ENCODE results near the gene PARP6. TPM values are rescaled to one million over a fixed set of nuclear protein-coding genes. Genes with fewer than 3 reads are reported as not detected.

The PARP6 gene
- total and polyA plus RNA-seq, 2 of the 8 experiments (the other 6 are each of a cell fraction or from before 2014, with no cell fraction given): 39.8 to 45.3 TPM

- H2AK5ac ChIP-seq (ENCODE audit: low read depth, low read length): no peak overlapping the region
- H3K56ac ChIP-seq (replicated peaks; ENCODE audit: insufficient read length, low read depth, low read length): no peak overlapping the region
- no peak overlapping the region for H3K18ac ChIP-seq (ENCODE audit: extremely low read depth, low read length)
- no peak overlapping the region for H3K23ac ChIP-seq (ENCODE audit: insufficient read length)
- no peak overlapping the region for H2AFZ ChIP-seq (ENCODE audit: low read length)
- no peak overlapping the region for H3K4me2 ChIP-seq (ENCODE audit: insufficient read depth in 1 of 2, low read depth in 2 of 2, low read length in 2 of 2)
- no peak overlapping the region for H3K14ac ChIP-seq (ENCODE audit: insufficient read length)
- H3K4me1 ChIP-seq (replicated peaks in 1 of 4; ENCODE audit: control insufficient read depth in 3 of 4, insufficient read depth in 4 of 4, low read length in 3 of 4): no peaks in the 10 kb centered on the region
- ChIA-PET CTCF (ENCODE audit: partially characterized antibody) (interaction anchor here (1.7 kb wide), 1 partner anchor 12 kb away, joined by 4 read pairs; no protein-coding TSS in a partner anchor), POLR2A (ENCODE audit: partially characterized antibody) (interaction anchor here (0.6 to 1.7 kb wide), 3 partner anchors 12 to 33 kb away, joined by 3 to 7 read pairs (median 5); no protein-coding TSS in a partner anchor)
- H3K27me3 ChIP-seq (replicated peaks in 1 of 4; ENCODE audit: control insufficient read depth in 3 of 4, extremely low read depth in 1 of 4, insufficient read depth in 3 of 4, low read length in 3 of 4): no peaks in the 10 kb centered on the region
- H3K79me1 ChIP-seq (ENCODE audit: low read depth, low read length): peaks cover 5% of the 10 kb centered on the region
- H3K27ac ChIP-seq (ENCODE audit: low read depth, low read length): no peak overlapping the region
- DNase-seq (ENCODE audit: low read depth in 1 of 2, low spot score in 2 of 2) (no peak), FAIRE-seq (no peak)
- H4K8ac ChIP-seq (ENCODE audit: extremely low read depth, insufficient read depth, low read length): no peak overlapping the region
- no peaks in the 10 kb centered on the region; a peak in 1 of 4 replicates for H3K79me2 ChIP-seq (ENCODE audit: control insufficient read depth in 1 of 2, insufficient read depth in 2 of 2, low read length in 2 of 2)
- WGBS, 2 experiments (ENCODE audit: extremely low coverage in 1 of 2, insufficient coverage in 1 of 2, insufficient read length in 1 of 2, insufficient replicate concordance in 2 of 2, low coverage in 1 of 2, low lambda C conversion rate in 2 of 2, missing lambda C conversion rate in 1 of 2): 91% methylated on average over 2 of the region's 2 CpGs; no CpG with 5 or more reads in 1 of the 2 experiments
- H2BK12ac ChIP-seq (ENCODE audit: low read depth, low read length): no peak overlapping the region
- H3K9me3 ChIP-seq (ENCODE audit: insufficient read depth in 2 of 2, low read depth in 1 of 2, low read length in 1 of 2): no peaks in the 10 kb centered on the region
- no peak overlapping the region for H3K9ac ChIP-seq (replicated peaks in 1 of 4; ENCODE audit: extremely low read depth in 1 of 4, low read depth in 3 of 4, low read length in 3 of 4)
- H4K91ac ChIP-seq (replicated peaks; ENCODE audit: insufficient read length, low read length): no peak overlapping the region
- no peaks in the 10 kb centered on the region for H3K23me2 ChIP-seq (ENCODE audit: low read depth, low read length)
- H2BK5ac ChIP-seq (ENCODE audit: low read depth, low read length): no peak overlapping the region
- no peak overlapping the region for H2BK120ac ChIP-seq (replicated peaks; ENCODE audit: low read depth, low read length)
- H2BK15ac ChIP-seq (ENCODE audit: low read length): no peak overlapping the region
- peaks cover 70 to 100% (median 94%) of the 10 kb centered on the region in 4 experiments for H3K36me3 ChIP-seq (ENCODE audit: control insufficient read depth in 2 of 4, insufficient read depth in 4 of 4, low read length in 3 of 4)
- no peak overlapping the region for H2BK20ac ChIP-seq (ENCODE audit: low read length)
- no peak overlapping the region for H3K4ac ChIP-seq (replicated peaks; ENCODE audit: insufficient read length, low read depth, low read length)
- no peak overlapping the region for H4K5ac ChIP-seq (ENCODE audit: insufficient read length, low read depth, low read length)
- no peak overlapping the region for H3K4me3 ChIP-seq (ENCODE audit: extremely low read depth in 1 of 4, insufficient read depth in 2 of 4, low read depth in 3 of 4, low read length in 4 of 4)
- H4K20me1 ChIP-seq (replicated peaks in 1 of 2; ENCODE audit: control insufficient read depth in 1 of 2, insufficient read depth in 2 of 2, low read length in 2 of 2): peaks cover 24 to 31% of the 10 kb centered on the region in 2 experiments
- TF ChIP-seq CEBPB (IDR thresholded peaks at IDR 0.05; ENCODE audit: low read depth, low read length): no peak
- no peak for TF ChIP-seq MAFK (IDR thresholded peaks at IDR 0.05; ENCODE audit: low read depth, low read length)
- no peak for TF ChIP-seq MAX (IDR thresholded peaks at IDR 0.05)
- no peak for TF ChIP-seq ZNF274 (IDR thresholded peaks at IDR 0.05; ENCODE audit: borderline replicate concordance, extremely low read depth, low read length)
- TF ChIP-seq CTBP2 (IDR thresholded peaks at IDR 0.05; ENCODE audit: borderline replicate concordance, insufficient read depth, insufficient read length, low read length): no peak
- TF ChIP-seq TCF12 (IDR thresholded peaks at IDR 0.05; ENCODE audit: low read depth, low read length): no peak
- TF ChIP-seq GTF2F1 (IDR thresholded peaks at IDR 0.05; ENCODE audit: borderline replicate concordance, low read depth, low read length): no peak
- no peak for TF ChIP-seq SUZ12 (IDR thresholded peaks at IDR 0.05; ENCODE audit: low read length)
- TF ChIP-seq CBX5 (IDR thresholded peaks at IDR 0.05; ENCODE audit: low read depth, low read length): no peak
- TF ChIP-seq EP300 (IDR thresholded peaks at IDR 0.05; ENCODE audit: borderline replicate concordance in 1 of 2, low read depth in 2 of 2, low read length in 2 of 2): no peak
- TF ChIP-seq TAF7 (optimal IDR thresholded peaks at IDR 0.05; ENCODE audit: borderline replicate concordance, low read depth, low read length): no peak
- TF ChIP-seq FOSL1 (IDR thresholded peaks at IDR 0.05; ENCODE audit: insufficient read depth, low read depth, low read length): no peak
- TF ChIP-seq SP1 (IDR thresholded peaks at IDR 0.05; ENCODE audit: low read depth, low read length): no peak
- no peak for TF ChIP-seq SAP30 (IDR thresholded peaks at IDR 0.05; ENCODE audit: insufficient read depth, insufficient replicate concordance, low read length)
These were observed 67.1 kb downstream of the PARP6 start for GRCh38 chr15:72205273-72205672.

Data from H1 (cell line).